Caco-2 (cell line): ENCODE measurements around the gene RIC8A. TPM values are rescaled to one million over a fixed set of nuclear protein-coding genes. Genes with fewer than 3 reads are reported as not detected.

ENCODE experiments used
- BruUV-seq: library from RNA; stranded (reverse); fragments of 400-500 nt; replicated peaks from 2 replicates; lab custom pipeline; 2021; lab: Mats Ljungman, UMichigan
- CTCF ChIA-PET: fragments of 300-600 bp; sonication (Branson Sonifier 250); formaldehyde crosslinking; loops from one replicate; lab custom pipeline; 2022; ENCODE audit warnings: antibody characterized with exemption; lab: Charles Lee
- POLR2A ChIA-PET: fragments of 300-600 bp; sonication (Branson Sonifier 250); formaldehyde crosslinking; loops from one replicate; lab custom pipeline; 2022; ENCODE audit warnings: antibody characterized with exemption; lab: Charles Lee
- DNase-seq, 2 experiments: peaks; one replicate each; pipeline versions ENCODE4 v3.0.0 to v3.0.0-alpha.2; 2020 to 2022
- H3K27me3 ChIP-seq: replicated peaks from 2 replicates; pipeline ENCODE4 v1.6.0; 2011; ENCODE audit warnings: low read length; ENCODE audit not compliant: control insufficient read depth, insufficient read depth
- H3K36me3 ChIP-seq: 2 replicates; pipeline ENCODE4 v1.5.1; 2011; ENCODE audit warnings: low read length; ENCODE audit not compliant: control insufficient read depth, insufficient read depth
- H3K4me1 ChIP-seq: fragments of 250-450 bp; sonication (Bioruptor Pico); 2 replicates; pipeline ENCODE4 v1.5.1; 2020; ENCODE audit warnings: mild to moderate bottlenecking
- H3K4me3 ChIP-seq: 2 replicates; pipeline ENCODE4 v1.5.1; 2011; ENCODE audit warnings: low read depth, mild to moderate bottlenecking, control low read depth, low read length
- H3K9me3 ChIP-seq: fragments of 250-450 bp; sonication (Bioruptor Pico); 2 replicates; pipeline ENCODE4 v1.5.1; 2020; ENCODE audit warnings: mild to moderate bottlenecking, moderate library complexity
- H3K27ac Mint-ChIP-seq: one replicate; pipeline ENCODE4 v1.8.0; 2022; ENCODE audit warnings: mixed read lengths; ENCODE audit not compliant: unreplicated experiment
- H3K27me3 Mint-ChIP-seq: one replicate; pipeline ENCODE4 v1.8.0; 2022; ENCODE audit warnings: mixed read lengths; ENCODE audit not compliant: insufficient read depth, unreplicated experiment
- H3K36me3 Mint-ChIP-seq: one replicate; pipeline ENCODE4 v1.8.0; 2022; ENCODE audit warnings: mild to moderate bottlenecking, mixed read lengths; ENCODE audit not compliant: insufficient read depth, unreplicated experiment
- H3K4me1 Mint-ChIP-seq: one replicate; pipeline ENCODE4 v1.8.0; 2022; ENCODE audit warnings: low read depth, mixed read lengths; ENCODE audit not compliant: unreplicated experiment
- H3K4me3 Mint-ChIP-seq: one replicate; pipeline ENCODE4 v1.8.0; 2022; ENCODE audit warnings: mild to moderate bottlenecking, moderate library complexity, mixed read lengths; ENCODE audit not compliant: unreplicated experiment
- H3K9me3 Mint-ChIP-seq: one replicate; pipeline ENCODE4 v1.8.0; 2022; ENCODE audit warnings: mixed read lengths; ENCODE audit not compliant: unreplicated experiment
- intact Hi-C: fragments of 100-400 bp; cut with micrococcal nuclease; formaldehyde crosslinking; loops from one replicate; pipeline ENCODE4 v1.10.0; 2022; ENCODE audit not compliant: unreplicated experiment
- total RNA-seq: library from RNA; stranded (reverse); gene quantifications from 2 replicates; pipeline ENCODE4 v1.2.3, GENCODE V29; 2022
- TF ChIP-seq, protein P1 (sequence below), 2 experiments: fragments of 200-600 bp in 1 of 2; IDR thresholded peaks; 1 replicate in 1 of 2; 2 replicates in 1 of 2; pipeline versions ENCODE4 v1.5.1 to v1.8.0; 2011 to 2022; ENCODE audit warnings: antibody characterized with exemption in 1 of 2, control low read depth in 1 of 2, inconsistent platforms in 1 of 2, low read depth in 1 of 2, low read length in 1 of 2, mild to moderate bottlenecking in 1 of 2, moderate library complexity in 1 of 2; ENCODE audit not compliant: insufficient read depth in 1 of 2, severe bottlenecking in 1 of 2, unreplicated experiment in 1 of 2

Gene RIC8A
- total RNA-seq, 1 experiment from 2014 or later, result 97.1 TPM

GRCh38 chr11:206002-206384 is 1.5 kb upstream of the RIC8A start:
- Mint-ChIP-seq H3K36me3 (peaks cover 50% of the 10 kb centered on the region), H3K4me1 (peaks cover 6% of the 10 kb centered on the region), H3K4me3 (peak overlapping the region; percentile 92), H3K27me3 (no peaks in the 10 kb centered on the region), H3K9me3 (no peaks in the 10 kb centered on the region), H3K27ac (peak overlapping the region; percentile 99)
- H3K4me1 ChIP-seq, result peaks cover 20% of the 10 kb centered on the region
- TF ChIP-seq, protein P1, sequence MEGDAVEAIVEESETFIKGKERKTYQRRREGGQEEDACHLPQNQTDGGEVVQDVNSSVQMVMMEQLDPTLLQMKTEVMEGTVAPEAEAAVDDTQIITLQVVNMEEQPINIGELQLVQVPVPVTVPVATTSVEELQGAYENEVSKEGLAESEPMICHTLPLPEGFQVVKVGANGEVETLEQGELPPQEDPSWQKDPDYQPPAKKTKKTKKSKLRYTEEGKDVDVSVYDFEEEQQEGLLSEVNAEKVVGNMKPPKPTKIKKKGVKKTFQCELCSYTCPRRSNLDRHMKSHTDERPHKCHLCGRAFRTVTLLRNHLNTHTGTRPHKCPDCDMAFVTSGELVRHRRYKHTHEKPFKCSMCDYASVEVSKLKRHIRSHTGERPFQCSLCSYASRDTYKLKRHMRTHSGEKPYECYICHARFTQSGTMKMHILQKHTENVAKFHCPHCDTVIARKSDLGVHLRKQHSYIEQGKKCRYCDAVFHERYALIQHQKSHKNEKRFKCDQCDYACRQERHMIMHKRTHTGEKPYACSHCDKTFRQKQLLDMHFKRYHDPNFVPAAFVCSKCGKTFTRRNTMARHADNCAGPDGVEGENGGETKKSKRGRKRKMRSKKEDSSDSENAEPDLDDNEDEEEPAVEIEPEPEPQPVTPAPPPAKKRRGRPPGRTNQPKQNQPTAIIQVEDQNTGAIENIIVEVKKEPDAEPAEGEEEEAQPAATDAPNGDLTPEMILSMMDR (IDR thresholded peaks at IDR 0.05; ENCODE audit: insufficient read depth in 1 of 2, low read depth in 1 of 2, low read length in 1 of 2, severe bottlenecking in 1 of 2, unreplicated experiment in 1 of 2), result no peak
- peak overlapping the region; percentile 73 for H3K4me3 ChIP-seq
- no peaks in the 10 kb centered on the region for H3K27me3 ChIP-seq
- H3K36me3 ChIP-seq, result peaks cover 6% of the 10 kb centered on the region
- BruUV-seq, result no TSS peak
- no peak for DNase-seq
- ChIA-PET POLR2A (interaction anchor here (1.6 kb wide), 1 partner anchor 10 kb away, joined by 24 read pairs; no protein-coding TSS in a partner anchor), CTCF (no interaction called here)
- intact Hi-C loops, result loop anchor here (5.0 kb wide), 1 partner anchor 241 kb away; no protein-coding TSS in a partner anchor
- no peaks in the 10 kb centered on the region for H3K9me3 ChIP-seq

GRCh38 chr11:206526-207207 is 841 bp upstream of the RIC8A start:
- no peaks in the 10 kb centered on the region for H3K9me3 ChIP-seq
- H3K36me3 ChIP-seq, result peaks cover 6% of the 10 kb centered on the region
- TF ChIP-seq, protein P1 (IDR thresholded peaks at IDR 0.05; ENCODE audit: insufficient read depth in 1 of 2, low read depth in 1 of 2, low read length in 1 of 2, severe bottlenecking in 1 of 2, unreplicated experiment in 1 of 2), result no peak
- intact Hi-C loops, result loop anchor here (5.0 kb wide), 1 partner anchor 241 kb away; no protein-coding TSS in a partner anchor
- H3K9me3 Mint-ChIP-seq, result no peaks in the 10 kb centered on the region
- H3K4me1 ChIP-seq, result peaks cover 20% of the 10 kb centered on the region
- H3K27me3 Mint-ChIP-seq, result no peaks in the 10 kb centered on the region
- peak overlapping the region; percentile 92 for H3K4me3 Mint-ChIP-seq
- peaks cover 57% of the 10 kb centered on the region for H3K36me3 Mint-ChIP-seq
- DNase-seq, result no peak
- ChIA-PET CTCF (interaction anchor here (0.6 to 1.9 kb wide), 9 partner anchors 9 to 300 kb away, joined by 3 to 20 read pairs (median 4); partner anchors contain the start of genes PTDSS2 and RNH1), POLR2A (interaction anchor here (0.5 to 1.7 kb wide), 19 partner anchors 9 to 369 kb away, joined by 3 to 24 read pairs (median 6); partner anchors contain the start of genes PHRF1, PKP3, PSMD13 and PTDSS2)
- peaks cover 6% of the 10 kb centered on the region for H3K4me1 Mint-ChIP-seq
- H3K27ac Mint-ChIP-seq, result peak overlapping the region; percentile 99
- H3K4me3 ChIP-seq, result peak overlapping the region; percentile 73
- no peaks in the 10 kb centered on the region for H3K27me3 ChIP-seq
- BruUV-seq, result TSS peak; percentile 17

DNA sequence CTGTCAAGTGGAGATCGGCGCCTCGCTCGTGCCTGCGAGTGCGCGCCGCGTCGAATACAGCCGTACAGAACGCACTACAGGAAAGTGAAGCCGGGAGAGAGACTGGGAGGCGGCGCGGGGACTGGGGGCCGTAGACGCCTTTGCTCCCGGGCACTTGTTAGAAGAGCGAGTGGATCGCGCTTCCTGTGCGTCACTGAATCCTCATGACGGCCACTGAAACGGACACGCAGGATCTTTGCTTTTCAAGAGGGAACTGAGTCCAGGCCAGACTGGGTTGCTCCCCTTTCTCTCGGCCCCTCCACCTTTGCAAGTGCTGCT is 314 bp downstream of the RIC8A start:
- H3K36me3 ChIP-seq, result peaks cover 6% of the 10 kb centered on the region
- no peaks in the 10 kb centered on the region for H3K27me3 ChIP-seq
- Mint-ChIP-seq H3K27ac (peak overlapping the region; percentile 99), H3K4me3 (peak overlapping the region; percentile 92), H3K9me3 (no peaks in the 10 kb centered on the region), H3K27me3 (no peaks in the 10 kb centered on the region), H3K4me1 (peaks cover 6% of the 10 kb centered on the region), H3K36me3 (peaks cover 67% of the 10 kb centered on the region)
- H3K9me3 ChIP-seq, result no peaks in the 10 kb centered on the region
- TF ChIP-seq, protein P1 (IDR thresholded peaks at IDR 0.05; ENCODE audit: insufficient read depth in 1 of 2, low read depth in 1 of 2, low read length in 1 of 2, severe bottlenecking in 1 of 2, unreplicated experiment in 1 of 2), result no peak
- BruUV-seq, result TSS peak; percentile 81
- ChIA-PET CTCF (interaction anchor here (0.6 to 1.9 kb wide), 9 partner anchors 8 to 299 kb away, joined by 3 to 20 read pairs (median 4); partner anchors contain the start of genes PTDSS2 and RNH1), POLR2A (interaction anchor here (0.5 to 1.7 kb wide), 20 partner anchors 8 to 368 kb away, joined by 3 to 24 read pairs (median 6); partner anchors contain the start of genes PHRF1, PKP3, PSMD13 and PTDSS2)
- peak overlapping the region; percentile 73 for H3K4me3 ChIP-seq
- DNase-seq, result no peak
- intact Hi-C loops, result loop anchor here (2.0 to 5.0 kb wide), 2 partner anchors 29 to 239 kb away; partner anchors contain the start of genes PSMD13 and SIRT3
- H3K4me1 ChIP-seq, result peaks cover 20% of the 10 kb centered on the region
